ENCODE measurements around the gene LATS2.

Gene LATS2

DNA sequence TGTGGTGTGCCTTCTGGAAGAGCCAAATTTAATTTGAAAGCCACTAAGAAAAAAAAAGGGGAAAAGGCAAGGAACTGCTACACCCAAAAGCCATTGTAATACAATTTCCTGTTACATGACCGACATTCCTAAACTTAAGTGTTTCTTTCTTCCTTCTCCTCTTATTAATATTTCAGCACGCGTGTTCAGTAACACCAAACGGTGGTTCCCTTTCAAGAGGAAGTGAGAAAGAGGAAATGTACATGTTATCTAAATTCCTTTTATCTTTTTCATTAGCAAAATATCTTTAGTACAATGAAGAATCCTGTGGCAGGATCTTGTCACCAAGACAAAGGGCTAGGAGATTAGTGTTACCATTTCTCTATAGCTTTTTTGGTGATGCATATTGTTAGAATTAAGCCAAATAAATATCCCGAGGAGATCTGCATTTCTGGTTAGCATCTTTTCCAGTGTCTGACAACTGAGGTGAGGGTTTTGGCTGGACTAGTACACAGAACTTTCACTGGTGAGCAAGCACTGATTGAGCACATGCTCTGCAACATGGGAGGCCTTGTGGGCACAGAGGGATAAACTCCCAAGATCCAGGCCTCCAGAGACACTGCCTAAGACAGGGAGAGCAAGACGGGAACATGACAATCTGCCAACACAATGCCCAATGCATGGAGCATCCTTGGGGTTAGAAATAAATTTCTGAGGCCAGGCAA is 22.1 kb downstream of the LATS2 start:
- TF ChIP-seq SIN3A (IDR thresholded peaks at IDR 0.05; ENCODE audit: borderline replicate concordance, insufficient read depth, low read length) (no peak), TAF1 (IDR thresholded peaks at IDR 0.05; ENCODE audit: borderline replicate concordance, insufficient read depth, low read length) (no peak), FOXP2 (optimal IDR thresholded peaks at IDR 0.05; ENCODE audit: borderline replicate concordance, extremely low read depth, extremely low read length, insufficient read depth) (no peak), POLR2AphosphoS5 (IDR thresholded peaks at IDR 0.05; ENCODE audit: low read depth, low read length) (no peak)
- TF ChIP-seq, protein P1, sequence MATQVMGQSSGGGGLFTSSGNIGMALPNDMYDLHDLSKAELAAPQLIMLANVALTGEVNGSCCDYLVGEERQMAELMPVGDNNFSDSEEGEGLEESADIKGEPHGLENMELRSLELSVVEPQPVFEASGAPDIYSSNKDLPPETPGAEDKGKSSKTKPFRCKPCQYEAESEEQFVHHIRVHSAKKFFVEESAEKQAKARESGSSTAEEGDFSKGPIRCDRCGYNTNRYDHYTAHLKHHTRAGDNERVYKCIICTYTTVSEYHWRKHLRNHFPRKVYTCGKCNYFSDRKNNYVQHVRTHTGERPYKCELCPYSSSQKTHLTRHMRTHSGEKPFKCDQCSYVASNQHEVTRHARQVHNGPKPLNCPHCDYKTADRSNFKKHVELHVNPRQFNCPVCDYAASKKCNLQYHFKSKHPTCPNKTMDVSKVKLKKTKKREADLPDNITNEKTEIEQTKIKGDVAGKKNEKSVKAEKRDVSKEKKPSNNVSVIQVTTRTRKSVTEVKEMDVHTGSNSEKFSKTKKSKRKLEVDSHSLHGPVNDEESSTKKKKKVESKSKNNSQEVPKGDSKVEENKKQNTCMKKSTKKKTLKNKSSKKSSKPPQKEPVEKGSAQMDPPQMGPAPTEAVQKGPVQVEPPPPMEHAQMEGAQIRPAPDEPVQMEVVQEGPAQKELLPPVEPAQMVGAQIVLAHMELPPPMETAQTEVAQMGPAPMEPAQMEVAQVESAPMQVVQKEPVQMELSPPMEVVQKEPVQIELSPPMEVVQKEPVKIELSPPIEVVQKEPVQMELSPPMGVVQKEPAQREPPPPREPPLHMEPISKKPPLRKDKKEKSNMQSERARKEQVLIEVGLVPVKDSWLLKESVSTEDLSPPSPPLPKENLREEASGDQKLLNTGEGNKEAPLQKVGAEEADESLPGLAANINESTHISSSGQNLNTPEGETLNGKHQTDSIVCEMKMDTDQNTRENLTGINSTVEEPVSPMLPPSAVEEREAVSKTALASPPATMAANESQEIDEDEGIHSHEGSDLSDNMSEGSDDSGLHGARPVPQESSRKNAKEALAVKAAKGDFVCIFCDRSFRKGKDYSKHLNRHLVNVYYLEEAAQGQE (IDR thresholded peaks at IDR 0.05; ENCODE audit: insufficient read depth in 1 of 2, low read depth in 2 of 2, low read length in 2 of 2): no peak

DNA sequence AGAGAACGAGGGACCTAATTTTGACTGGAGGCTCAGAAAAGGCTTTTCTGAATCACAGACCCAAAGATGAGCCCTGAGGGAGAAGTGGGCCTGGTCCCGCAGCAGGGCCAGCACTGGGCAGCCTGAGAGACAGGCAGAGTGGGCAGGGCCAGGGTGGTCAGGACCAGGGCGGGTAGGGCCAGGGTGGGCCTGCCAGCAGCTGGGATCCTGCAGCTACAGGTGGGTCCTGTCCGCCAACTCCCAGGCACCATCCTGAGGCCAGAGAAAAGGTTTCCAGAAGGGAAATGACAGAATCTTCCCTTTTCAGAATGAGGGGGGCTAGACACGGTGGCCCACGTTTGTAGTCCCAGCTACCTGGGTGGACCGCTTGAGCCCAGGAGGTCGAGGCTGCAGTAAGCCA is 23.7 kb downstream of the LATS2 start:
- TF ChIP-seq TAF1 (IDR thresholded peaks at IDR 0.05; ENCODE audit: borderline replicate concordance, insufficient read depth, low read length): no peak
- no peak for TF ChIP-seq SIN3A (IDR thresholded peaks at IDR 0.05; ENCODE audit: borderline replicate concordance, insufficient read depth, low read length)
- TF ChIP-seq, protein P1 (IDR thresholded peaks at IDR 0.05; ENCODE audit: insufficient read depth in 1 of 2, low read depth in 2 of 2, low read length in 2 of 2): no peak
- no peak for TF ChIP-seq POLR2AphosphoS5 (IDR thresholded peaks at IDR 0.05; ENCODE audit: low read depth, low read length)
- no peak for TF ChIP-seq FOXP2 (optimal IDR thresholded peaks at IDR 0.05; ENCODE audit: borderline replicate concordance, extremely low read depth, extremely low read length, insufficient read depth)

DNA sequence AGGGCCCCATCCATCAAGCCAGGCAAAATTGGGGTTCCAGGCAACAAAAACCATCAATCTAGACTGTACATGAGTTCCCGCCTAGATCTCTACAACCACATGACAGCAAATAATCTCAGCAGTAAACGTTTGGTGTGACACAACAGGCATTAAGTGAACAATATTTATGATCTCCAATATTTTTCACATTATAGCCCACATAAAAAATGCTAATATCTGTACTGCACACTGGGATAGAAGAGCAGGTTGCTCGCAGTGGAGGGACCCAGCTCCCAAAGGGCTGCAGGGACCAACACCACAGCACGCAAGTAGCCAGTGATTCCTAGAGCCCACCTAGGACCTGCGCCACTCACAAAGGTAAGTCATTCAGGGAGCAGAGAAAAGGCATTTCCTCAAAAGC is 25.9 kb downstream of the LATS2 start:
- TF ChIP-seq POLR2AphosphoS5 (IDR thresholded peaks at IDR 0.05; ENCODE audit: low read depth, low read length) (no peak), SIN3A (IDR thresholded peaks at IDR 0.05; ENCODE audit: borderline replicate concordance, insufficient read depth, low read length) (no peak), TAF1 (IDR thresholded peaks at IDR 0.05; ENCODE audit: borderline replicate concordance, insufficient read depth, low read length) (no peak), FOXP2 (optimal IDR thresholded peaks at IDR 0.05; ENCODE audit: borderline replicate concordance, extremely low read depth, extremely low read length, insufficient read depth) (no peak)
- TF ChIP-seq, protein P1 (IDR thresholded peaks at IDR 0.05; ENCODE audit: insufficient read depth in 1 of 2, low read depth in 2 of 2, low read length in 2 of 2): no peak

DNA sequence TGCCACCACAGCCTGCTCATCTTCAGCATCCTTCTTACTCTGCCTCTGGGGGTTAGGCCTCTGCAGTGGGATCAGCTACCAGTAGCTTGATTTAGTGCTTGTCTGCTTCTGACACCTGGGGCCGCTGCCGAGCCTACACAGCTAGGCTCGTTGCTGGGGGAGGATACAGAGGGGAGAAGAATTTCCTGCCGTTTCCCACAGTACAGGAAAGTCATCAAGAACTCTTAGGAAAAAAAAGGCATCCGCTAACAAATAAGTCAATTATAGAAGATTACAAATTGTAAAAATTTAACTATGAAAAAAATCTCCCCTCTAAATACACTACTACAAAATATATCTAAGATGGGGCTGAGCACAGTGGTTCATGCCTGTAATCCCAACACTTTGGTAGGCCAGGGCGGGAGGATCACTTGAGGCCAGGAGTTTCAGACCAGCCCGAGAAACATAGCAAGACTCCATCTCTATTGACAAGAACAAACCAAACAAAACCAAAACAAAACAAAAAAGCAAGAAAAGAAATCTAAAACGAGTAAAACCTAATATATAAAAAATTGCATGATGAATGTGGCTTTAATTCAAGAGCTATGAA is 26.7 kb downstream of the LATS2 start:
- TF ChIP-seq SIN3A (IDR thresholded peaks at IDR 0.05; ENCODE audit: borderline replicate concordance, insufficient read depth, low read length): no peak
- TF ChIP-seq FOXP2 (optimal IDR thresholded peaks at IDR 0.05; ENCODE audit: borderline replicate concordance, extremely low read depth, extremely low read length, insufficient read depth): no peak
- TF ChIP-seq POLR2AphosphoS5 (IDR thresholded peaks at IDR 0.05; ENCODE audit: low read depth, low read length): no peak
- TF ChIP-seq TAF1 (IDR thresholded peaks at IDR 0.05; ENCODE audit: borderline replicate concordance, insufficient read depth, low read length): no peak
- TF ChIP-seq, protein P1 (IDR thresholded peaks at IDR 0.05; ENCODE audit: insufficient read depth in 1 of 2, low read depth in 2 of 2, low read length in 2 of 2): no peak
